ENCODE measurements around the gene SUSD3.

GRCh38 chr9:93120846-93121315 lies 62.4 kb downstream of the SUSD3 start:
- TF ChIP-seq POLR2A (IDR thresholded peaks at IDR 0.05; ENCODE audit: extremely low read depth, insufficient read length) (no peak), MYC (IDR thresholded peaks at IDR 0.05; ENCODE audit: low read depth, low read length) (no peak)
- TF ChIP-seq, protein P1, sequence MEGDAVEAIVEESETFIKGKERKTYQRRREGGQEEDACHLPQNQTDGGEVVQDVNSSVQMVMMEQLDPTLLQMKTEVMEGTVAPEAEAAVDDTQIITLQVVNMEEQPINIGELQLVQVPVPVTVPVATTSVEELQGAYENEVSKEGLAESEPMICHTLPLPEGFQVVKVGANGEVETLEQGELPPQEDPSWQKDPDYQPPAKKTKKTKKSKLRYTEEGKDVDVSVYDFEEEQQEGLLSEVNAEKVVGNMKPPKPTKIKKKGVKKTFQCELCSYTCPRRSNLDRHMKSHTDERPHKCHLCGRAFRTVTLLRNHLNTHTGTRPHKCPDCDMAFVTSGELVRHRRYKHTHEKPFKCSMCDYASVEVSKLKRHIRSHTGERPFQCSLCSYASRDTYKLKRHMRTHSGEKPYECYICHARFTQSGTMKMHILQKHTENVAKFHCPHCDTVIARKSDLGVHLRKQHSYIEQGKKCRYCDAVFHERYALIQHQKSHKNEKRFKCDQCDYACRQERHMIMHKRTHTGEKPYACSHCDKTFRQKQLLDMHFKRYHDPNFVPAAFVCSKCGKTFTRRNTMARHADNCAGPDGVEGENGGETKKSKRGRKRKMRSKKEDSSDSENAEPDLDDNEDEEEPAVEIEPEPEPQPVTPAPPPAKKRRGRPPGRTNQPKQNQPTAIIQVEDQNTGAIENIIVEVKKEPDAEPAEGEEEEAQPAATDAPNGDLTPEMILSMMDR (IDR thresholded peaks at IDR 0.05; ENCODE audit: low read depth, low read length), result no peak

All from NB4 (cell line).